ENCODE results near the gene KAZN.
"Not testable (repeated sequence)": the region's sequence is repeated elsewhere in the genome, so short reads cannot be mapped to it uniquely, and the experiment has no call there.

The KAZN gene

GRCh38 chr1:14946684-14947238 is 348.3 kb downstream of the KAZN start:
- DNase-seq, result no peak

- no peak for DNase-seq
Measured at GRCh38 chr1:14947421-14947820, 348.9 kb downstream of the KAZN start.

- no peak for DNase-seq
Measured at GRCh38 chr1:14948112-14948652, 349.7 kb downstream of the KAZN start.

- DNase-seq, result no peak
Measured at GRCh38 chr1:14949270-14949835, 350.9 kb downstream of the KAZN start.

DNA sequence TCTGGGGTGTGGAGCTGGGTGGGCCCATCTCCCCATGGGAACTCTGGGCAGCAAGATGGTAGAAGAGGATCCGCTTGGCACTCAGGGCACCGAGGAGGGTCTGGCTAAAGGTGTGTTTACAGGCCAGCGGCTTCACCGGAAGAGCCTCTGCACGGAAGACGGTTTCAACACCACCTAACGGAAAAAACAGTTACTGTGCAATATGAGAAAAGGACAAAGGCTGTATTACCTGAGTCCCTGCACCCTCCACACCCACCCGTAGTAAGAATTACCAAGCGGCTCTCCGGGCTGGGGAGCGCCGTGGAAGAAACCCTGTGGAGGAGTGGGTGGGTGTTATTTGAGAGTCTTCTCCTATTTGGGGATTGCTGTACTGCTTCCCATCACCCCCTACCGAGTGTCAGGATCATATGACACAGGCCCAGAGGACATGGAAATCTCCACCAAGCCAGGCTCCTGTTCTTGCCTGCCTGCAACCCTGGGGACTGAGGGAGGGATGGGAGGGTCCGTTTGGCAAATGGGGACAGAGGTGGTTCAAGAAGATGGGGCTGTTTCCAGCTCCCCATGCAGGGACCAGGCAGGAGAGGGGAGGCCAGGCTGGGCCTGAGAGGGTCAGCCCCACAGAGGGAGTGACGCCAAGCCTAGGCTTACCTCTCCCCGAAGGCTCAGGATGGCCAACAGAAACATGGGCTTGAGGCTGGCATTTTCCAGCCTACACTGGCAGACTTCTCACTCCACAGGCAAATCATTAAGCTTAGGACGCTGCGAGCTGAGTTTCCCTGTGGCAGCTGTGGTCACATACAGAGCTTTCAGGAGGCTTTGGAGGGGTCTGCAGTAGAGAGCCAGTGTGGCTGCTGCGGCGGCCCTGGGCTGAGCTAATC is 351.6 kb downstream of the KAZN start:
- DNase-seq, result no peak

GRCh38 chr1:14951766-14952165 is 353.3 kb downstream of the KAZN start:
- DNase-seq, result no peak

- DNase-seq, result no peak
Measured at GRCh38 chr1:14952626-14953314, 354.3 kb downstream of the KAZN start.

- no peak for DNase-seq
Measured at GRCh38 chr1:14954210-14954609, 355.7 kb downstream of the KAZN start.

GRCh38 chr1:14954930-14955329 is 356.4 kb downstream of the KAZN start:
- no peak for DNase-seq

GRCh38 chr1:14955402-14955801 is 356.9 kb downstream of the KAZN start:
- DNase-seq, result no peak

DNA sequence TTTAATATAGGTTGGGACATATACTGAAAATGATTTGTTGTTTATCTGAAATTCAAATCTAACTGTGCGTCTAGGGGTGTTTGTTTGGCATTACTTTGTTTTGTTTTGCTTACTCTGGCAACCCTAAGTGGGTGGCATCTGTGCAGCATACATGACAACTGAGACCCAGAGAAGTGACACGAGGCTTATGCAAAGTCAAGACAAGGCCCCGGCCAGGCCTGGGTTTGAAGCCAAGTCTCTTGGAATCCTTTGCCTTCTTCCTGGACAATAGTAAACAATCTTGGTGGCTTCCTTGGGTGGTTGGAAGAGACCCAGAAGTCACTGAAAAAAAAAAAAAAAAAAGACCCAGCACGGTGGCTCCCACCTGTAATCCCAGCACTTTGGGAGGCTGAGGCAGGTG is 357.5 kb downstream of the KAZN start:
- DNase-seq, result no peak

DNA sequence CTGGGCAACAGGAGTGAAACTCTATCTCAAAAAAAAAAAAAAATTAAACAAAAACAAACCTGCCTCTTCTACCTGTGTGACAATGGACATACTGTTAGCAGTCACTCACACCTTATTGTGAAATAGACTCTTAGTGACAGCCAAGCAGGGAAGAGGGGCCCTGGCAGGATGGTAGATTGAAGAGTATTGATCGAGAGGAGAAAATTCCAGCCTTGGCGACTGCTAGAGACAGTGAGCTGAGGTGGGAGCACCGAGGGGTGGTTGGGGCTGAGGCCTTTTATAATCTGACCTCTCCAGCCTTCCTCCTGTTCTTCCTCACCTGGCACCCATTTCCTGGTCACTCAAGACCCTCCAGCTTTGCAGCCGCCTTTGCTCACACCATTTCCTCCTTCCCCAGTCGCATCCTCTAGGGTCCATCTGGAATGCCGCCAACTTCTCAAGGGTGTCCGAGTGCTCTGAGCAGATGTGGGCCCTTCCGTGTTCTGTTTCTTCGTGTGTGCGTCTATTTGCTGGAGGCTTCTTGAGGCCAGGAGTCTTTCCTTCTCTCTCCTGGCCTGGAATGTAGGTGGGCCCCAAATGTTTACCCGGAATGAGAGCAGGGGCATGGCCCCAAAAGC is 358.2 kb downstream of the KAZN start:
- DNase-seq, result no peak

- no peak for DNase-seq
Measured at GRCh38 chr1:14957375-14958098, 359.1 kb downstream of the KAZN start.

DNA sequence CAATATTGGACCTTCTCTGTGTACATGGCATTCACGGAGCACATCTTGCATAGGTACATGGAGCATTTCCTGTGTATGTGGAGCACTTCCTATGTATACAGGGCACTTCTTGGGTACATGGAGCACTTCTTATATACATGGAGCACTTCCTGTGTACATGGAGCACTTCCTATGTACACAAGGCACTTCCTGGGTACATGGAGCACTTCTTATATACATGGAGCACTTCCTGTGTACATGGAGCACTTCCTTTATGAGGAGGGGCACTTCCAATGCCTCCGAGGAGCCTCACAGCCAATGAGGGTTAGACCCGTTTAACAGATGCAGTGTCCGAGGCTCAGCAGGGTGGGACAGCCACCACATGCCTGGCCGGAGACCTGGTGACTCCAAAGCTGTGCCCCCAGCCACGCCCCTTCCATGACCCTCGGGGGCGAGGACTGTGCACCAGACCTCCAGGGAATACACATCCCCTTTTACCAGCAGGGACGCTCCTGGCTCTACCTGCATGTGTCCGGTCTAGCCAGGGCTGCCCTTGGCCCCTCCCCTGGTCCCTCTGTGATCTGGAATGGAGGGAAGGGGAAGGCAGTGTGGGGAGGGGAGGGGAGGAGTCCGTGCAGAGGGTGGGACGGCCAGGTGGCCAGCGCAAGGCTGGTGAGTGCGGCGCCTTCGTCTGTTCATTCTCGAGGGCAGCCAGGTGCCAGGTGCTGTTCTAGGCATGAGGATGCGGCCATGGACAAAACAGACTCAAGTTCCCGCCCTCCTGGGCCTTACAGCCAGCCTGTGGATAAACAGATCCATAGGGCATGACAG is 360.0 kb downstream of the KAZN start:
- no peak for DNase-seq

GRCh38 chr1:14959059-14959694 is 360.7 kb downstream of the KAZN start:
- DNase-seq, result no peak

DNA sequence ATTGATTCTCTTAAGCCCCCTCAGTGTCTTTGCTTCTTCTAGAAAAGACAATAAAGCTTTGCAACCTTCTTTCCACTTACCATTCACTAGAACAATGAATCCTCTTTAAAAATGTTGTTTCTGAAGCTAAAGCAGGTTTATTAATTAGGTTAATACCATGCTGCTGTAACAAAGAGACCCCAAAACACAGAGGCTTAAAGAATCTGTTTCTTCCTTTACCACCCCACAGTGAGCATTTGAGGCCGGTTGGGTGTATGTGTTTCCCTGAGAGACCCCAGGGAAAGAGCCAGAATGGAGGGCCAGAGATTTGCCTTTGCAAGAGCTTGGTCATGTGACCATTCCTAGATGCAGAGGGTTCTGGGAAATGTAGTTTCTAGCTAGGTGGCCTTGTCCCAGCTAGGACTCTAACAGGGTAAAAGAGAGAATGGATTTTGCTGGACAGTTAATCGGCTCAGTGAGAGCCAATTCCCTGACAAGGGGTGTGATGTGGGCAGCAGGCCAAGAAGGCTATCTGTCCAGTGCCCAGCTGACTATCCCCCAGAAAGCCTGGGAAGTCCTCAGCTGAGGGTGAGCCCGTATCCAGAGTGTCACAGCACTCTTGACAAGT is 363.3 kb downstream of the KAZN start:
- DNase-seq, result no peak

DNA sequence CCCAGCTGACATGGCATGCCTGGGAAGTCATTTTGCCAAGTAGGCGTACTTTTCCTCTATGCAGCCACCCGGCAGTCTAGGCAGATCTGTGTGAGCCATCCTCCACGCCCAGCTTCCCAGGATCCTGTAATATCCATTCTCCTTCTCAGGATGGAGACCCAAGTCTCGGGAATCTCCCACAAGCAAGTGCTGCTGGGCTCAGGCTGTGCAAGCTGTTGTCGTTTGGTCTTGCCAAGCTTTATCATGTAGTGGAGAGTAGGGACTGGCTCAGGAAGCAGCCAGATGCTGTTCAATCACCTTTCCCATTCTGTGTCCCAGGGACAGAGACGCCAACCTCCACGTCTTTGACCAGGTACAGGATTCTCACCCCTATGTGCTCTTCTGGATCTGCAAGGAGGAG is 363.9 kb downstream of the KAZN start:
- DNase-seq, result no peak

DNA sequence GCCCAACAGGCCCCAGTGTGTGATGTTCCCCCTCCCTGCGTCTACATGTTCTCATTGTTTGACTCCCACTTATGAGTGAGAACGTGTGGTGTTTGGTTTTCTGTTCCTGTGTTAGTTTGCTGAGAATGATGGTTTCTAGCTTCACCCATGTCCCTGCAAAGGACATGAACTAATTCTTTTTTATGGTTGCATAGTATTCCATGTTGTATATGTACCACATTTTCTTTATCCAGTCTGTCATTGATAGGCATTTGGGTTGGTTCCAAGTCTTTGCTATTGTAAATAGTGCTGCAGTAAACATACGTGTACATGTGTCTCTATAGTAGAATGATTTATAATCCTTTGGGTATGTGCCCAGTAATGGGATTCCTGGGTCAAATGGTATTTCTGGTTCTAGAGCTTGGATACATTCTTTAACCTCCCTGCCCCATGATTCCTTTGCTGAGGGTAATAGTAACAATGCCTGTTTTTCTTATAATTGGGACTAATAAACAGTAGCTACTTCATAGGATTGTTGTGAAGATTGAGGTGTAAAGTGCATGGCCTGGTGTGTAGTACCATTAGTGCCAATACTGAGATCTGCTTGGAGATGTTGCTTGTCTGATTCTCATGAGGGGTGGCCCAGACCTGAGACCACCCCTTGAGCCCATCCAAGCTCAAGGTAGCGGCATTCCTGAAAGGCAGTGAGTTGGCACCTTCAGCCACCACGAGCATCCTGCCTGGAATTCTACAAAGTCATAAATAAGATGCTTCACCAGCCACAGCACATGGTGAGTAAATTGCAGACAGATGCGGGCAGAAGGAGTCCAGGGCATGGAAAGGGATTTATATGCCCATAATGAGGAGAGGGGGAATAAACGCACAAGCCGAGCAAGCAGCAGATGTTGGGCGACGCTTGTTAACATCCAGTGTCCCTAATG is 365.6 kb downstream of the KAZN start:
- DNase-seq, result not testable (repeated sequence)

- DNase-seq, result no peak
Measured at GRCh38 chr1:14964711-14965055, 366.2 kb downstream of the KAZN start.

All from stimulated activated naive CD4-positive, alpha-beta T cell (primary cell).